Lung (tissue), 12 donors: ENCODE data around the gene TCF12. TPM values are rescaled to one million over a fixed set of nuclear protein-coding genes. Genes with fewer than 3 reads are reported as not detected.

Source experiments
- ATAC-seq: fragments of 200-7000 bp; cut with Tn5 transposase; one replicate; pipeline ENCODE4 v1.9.1; 2020; ENCODE audit warnings: moderate number of reproducible peaks; ENCODE audit not compliant: insufficient read depth, low FRiP score
- DNase-seq, 3 donors: peaks; one replicate each; pipeline ENCODE4 v3.0.0-alpha.2; 2013 to 2017
- H3K27ac ChIP-seq, 2 donors: one replicate each; pipeline ENCODE4 v1.5.1; 2013; ENCODE audit warnings: mild to moderate bottlenecking in 2 of 2, moderate library complexity in 2 of 2, control low read depth in 1 of 2, inconsistent platforms in 1 of 2, low read depth in 1 of 2, low read length in 1 of 2
- H3K27me3 ChIP-seq, 3 donors: one replicate each; pipeline ENCODE4 v1.5.1; 2013; ENCODE audit warnings: low read length in 2 of 3; ENCODE audit not compliant: control insufficient read depth in 3 of 3, insufficient read depth in 3 of 3
- H3K36me3 ChIP-seq, 4 donors: one replicate each; pipeline ENCODE4 v1.5.1; 2013; ENCODE audit warnings: low read length in 4 of 4, mild to moderate bottlenecking in 1 of 4, moderate library complexity in 1 of 4; ENCODE audit not compliant: control insufficient read depth in 4 of 4, insufficient read depth in 4 of 4
- H3K4me1 ChIP-seq, 5 donors: one replicate each; pipeline ENCODE4 v1.5.1; 2013; ENCODE audit warnings: low read length in 5 of 5, mild to moderate bottlenecking in 2 of 5, moderate library complexity in 1 of 5; ENCODE audit not compliant: control insufficient read depth in 5 of 5, insufficient read depth in 5 of 5
- H3K4me3 ChIP-seq: one replicate; pipeline ENCODE4 v1.5.1; 2013; ENCODE audit warnings: mild to moderate bottlenecking, control low read depth, moderate library complexity
- H3K9ac ChIP-seq, 2 donors: one replicate each; pipeline ENCODE4 v1.5.1; 2013; ENCODE audit warnings: low read length in 2 of 2, control low read depth in 1 of 2; ENCODE audit not compliant: insufficient read depth in 1 of 2
- H3K9me3 ChIP-seq, 4 donors: one replicate each; pipeline ENCODE4 v1.5.1; 2013; ENCODE audit warnings: low read length in 3 of 4, mild to moderate bottlenecking in 1 of 4, moderate library complexity in 1 of 4; ENCODE audit not compliant: control insufficient read depth in 4 of 4, insufficient read depth in 3 of 4
- WGBS, 2 donors: extraction: QIAGEN DNeasy Blood & Tissue Kit; methylation state at CpG; one replicate each; pipeline ENCODE4 v1.1.7; 2013; 5-methylcytosine and 5-hydroxymethylcytosine counted together
- polyA plus RNA-seq, 2 donors: library from polyadenylated mRNA; stranded (reverse); fragments of 200-250 nt; gene quantifications; one replicate each; pipeline ENCODE4 v1.2.1, GENCODE V29; 2013
- total RNA-seq, 2 donors: library from RNA; depleted of rRNA in 1 of 2; stranded (reverse); fragments of >200 nt in 1 of 2; gene quantifications; one replicate each; pipeline ENCODE4 v1.2.1, GENCODE V29; 2014 to 2021
- TF ChIP-seq, protein P1 (sequence below): IDR thresholded peaks from 2 replicates; pipeline ENCODE4 v1.5.1; 2012; ENCODE audit warnings: mild to moderate bottlenecking; ENCODE audit errors: control extremely low read depth, extremely low read depth
- donor health status: control.
- donor health status: control.
- donor health status: Bipolar disorder and iron deficiency.
- donor health status: healthy.
- donor health status: DM: yes; HTN: yes; CAD: no.

Gene TCF12
- total and polyA plus RNA-seq, 4 donors, result 9.6 to 314 (median 56.3) TPM

DNA sequence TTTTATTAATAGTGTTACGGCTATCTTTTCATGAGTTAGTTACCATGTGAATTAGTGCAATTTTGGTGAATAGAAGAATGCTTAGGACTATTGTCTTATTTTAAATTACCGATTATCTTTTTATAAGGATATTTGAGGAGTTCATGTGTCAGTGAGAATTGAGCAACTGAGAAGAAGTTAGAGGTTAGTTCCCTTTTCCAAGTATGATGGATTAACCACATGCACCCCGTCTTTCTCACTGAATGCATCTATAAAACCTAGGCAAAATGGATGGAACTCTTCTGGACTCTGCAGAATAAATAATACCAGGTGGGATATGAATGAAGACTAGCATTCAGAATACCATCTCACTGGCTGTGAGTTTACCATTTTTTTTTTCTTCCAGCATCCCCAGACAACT lies 74.3 kb downstream of the TCF12 start:
- H3K36me3 ChIP-seq, result peaks cover 0 to 4% (median 1%) of the 10 kb centered on the region in 4 donors
- no peaks in the 10 kb centered on the region for H3K9me3 ChIP-seq
- no peak for DNase-seq
- peaks cover 4 to 19% (median 9%) of the 10 kb centered on the region in 5 donors for H3K4me1 ChIP-seq
- WGBS, 2 donors, result 51 to 86% methylated on average over 3 of the region's 3 CpGs
- H3K4me3 ChIP-seq, result no peak overlapping the region
- no peak for ATAC-seq
- TF ChIP-seq, protein P1, sequence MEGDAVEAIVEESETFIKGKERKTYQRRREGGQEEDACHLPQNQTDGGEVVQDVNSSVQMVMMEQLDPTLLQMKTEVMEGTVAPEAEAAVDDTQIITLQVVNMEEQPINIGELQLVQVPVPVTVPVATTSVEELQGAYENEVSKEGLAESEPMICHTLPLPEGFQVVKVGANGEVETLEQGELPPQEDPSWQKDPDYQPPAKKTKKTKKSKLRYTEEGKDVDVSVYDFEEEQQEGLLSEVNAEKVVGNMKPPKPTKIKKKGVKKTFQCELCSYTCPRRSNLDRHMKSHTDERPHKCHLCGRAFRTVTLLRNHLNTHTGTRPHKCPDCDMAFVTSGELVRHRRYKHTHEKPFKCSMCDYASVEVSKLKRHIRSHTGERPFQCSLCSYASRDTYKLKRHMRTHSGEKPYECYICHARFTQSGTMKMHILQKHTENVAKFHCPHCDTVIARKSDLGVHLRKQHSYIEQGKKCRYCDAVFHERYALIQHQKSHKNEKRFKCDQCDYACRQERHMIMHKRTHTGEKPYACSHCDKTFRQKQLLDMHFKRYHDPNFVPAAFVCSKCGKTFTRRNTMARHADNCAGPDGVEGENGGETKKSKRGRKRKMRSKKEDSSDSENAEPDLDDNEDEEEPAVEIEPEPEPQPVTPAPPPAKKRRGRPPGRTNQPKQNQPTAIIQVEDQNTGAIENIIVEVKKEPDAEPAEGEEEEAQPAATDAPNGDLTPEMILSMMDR, result no peak
- no peaks in the 10 kb centered on the region for H3K27me3 ChIP-seq
- H3K9ac ChIP-seq, result no peak overlapping the region
- H3K27ac ChIP-seq, result no peak overlapping the region

DNA sequence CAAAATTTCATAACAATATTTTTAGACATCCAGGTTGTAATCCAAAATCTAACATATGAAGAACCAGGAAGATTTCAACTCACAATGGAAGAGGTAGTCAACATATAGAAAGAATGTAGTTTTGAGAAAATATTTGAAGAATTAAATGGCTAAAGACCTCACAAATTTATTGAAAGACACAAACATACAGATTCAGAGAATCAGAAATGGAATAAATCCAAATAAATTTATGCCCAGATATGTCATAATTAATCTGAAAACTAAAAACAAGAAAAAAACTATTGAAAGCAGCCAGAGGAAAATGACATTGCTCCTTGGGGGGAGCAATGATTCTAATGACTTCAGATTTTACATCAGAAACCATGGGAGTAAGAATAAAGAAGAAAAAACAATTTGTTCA lies 75.8 kb downstream of the TCF12 start:
- Histone ChIP-seq H3K9ac (no peak overlapping the region), H3K9me3 (no peaks in the 10 kb centered on the region), H3K36me3 (peaks cover 0 to 4% (median 1%) of the 10 kb centered on the region in 4 donors), H3K4me3 (no peak overlapping the region), H3K4me1 (peaks cover 4 to 17% (median 5%) of the 10 kb centered on the region in 5 donors), H3K27me3 (no peaks in the 10 kb centered on the region), H3K27ac (no peak overlapping the region)
- no peak for DNase-seq
- TF ChIP-seq, protein P1, result no peak
- no peak for ATAC-seq

DNA sequence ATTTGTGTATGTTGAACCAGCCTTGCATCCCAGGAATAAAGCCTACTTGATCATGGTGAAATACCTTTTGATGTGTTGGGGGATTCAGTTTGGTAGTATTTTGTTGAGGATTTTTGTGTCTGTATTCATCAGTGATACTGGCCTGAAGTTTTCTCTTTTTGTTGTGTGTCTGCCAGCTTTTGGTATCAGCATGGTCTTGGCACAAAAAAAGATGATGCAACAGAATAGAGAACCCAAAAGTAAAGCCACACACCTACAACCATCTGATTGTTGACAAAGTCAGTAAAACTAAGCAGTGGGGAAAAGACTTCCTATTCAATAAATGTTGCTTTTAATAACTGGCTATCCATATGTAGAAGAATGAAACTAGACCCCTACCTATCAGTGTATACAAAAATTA lies 77.6 kb downstream of the TCF12 start:
- no peak for DNase-seq
- H3K36me3 ChIP-seq, result peaks cover 0 to 4% (median 0%) of the 10 kb centered on the region in 4 donors
- H3K4me1 ChIP-seq, result peaks cover 0 to 12% (median 0%) of the 10 kb centered on the region in 5 donors
- no peak overlapping the region for H3K9ac ChIP-seq
- TF ChIP-seq, protein P1, result no peak
- H3K9me3 ChIP-seq, result no peaks in the 10 kb centered on the region
- no peak overlapping the region for H3K27ac ChIP-seq
- ATAC-seq, result no peak
- no peak overlapping the region for H3K4me3 ChIP-seq
- H3K27me3 ChIP-seq, result no peaks in the 10 kb centered on the region
